ENCODE data around the gene API5.

DNA sequence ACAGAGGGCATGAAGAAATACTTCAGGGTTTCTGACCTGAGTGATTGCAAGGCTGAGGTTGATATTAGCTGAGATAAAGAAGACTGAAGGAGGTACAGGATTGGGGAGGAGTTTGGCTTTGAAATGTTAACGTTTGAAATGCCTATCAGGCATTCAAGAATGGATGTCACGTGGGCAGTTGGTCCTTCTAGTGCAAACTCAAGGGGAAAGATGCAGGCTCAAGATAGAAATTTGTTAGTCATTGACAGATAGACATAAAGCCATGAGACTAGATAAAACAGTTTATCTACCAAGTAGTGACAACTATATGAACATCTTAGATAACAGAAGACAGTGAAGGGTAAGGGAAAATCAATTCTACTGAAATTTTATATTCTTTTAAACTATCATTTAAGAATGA, 70.0 kb downstream of the API5 start:
- TF ChIP-seq, protein P1, sequence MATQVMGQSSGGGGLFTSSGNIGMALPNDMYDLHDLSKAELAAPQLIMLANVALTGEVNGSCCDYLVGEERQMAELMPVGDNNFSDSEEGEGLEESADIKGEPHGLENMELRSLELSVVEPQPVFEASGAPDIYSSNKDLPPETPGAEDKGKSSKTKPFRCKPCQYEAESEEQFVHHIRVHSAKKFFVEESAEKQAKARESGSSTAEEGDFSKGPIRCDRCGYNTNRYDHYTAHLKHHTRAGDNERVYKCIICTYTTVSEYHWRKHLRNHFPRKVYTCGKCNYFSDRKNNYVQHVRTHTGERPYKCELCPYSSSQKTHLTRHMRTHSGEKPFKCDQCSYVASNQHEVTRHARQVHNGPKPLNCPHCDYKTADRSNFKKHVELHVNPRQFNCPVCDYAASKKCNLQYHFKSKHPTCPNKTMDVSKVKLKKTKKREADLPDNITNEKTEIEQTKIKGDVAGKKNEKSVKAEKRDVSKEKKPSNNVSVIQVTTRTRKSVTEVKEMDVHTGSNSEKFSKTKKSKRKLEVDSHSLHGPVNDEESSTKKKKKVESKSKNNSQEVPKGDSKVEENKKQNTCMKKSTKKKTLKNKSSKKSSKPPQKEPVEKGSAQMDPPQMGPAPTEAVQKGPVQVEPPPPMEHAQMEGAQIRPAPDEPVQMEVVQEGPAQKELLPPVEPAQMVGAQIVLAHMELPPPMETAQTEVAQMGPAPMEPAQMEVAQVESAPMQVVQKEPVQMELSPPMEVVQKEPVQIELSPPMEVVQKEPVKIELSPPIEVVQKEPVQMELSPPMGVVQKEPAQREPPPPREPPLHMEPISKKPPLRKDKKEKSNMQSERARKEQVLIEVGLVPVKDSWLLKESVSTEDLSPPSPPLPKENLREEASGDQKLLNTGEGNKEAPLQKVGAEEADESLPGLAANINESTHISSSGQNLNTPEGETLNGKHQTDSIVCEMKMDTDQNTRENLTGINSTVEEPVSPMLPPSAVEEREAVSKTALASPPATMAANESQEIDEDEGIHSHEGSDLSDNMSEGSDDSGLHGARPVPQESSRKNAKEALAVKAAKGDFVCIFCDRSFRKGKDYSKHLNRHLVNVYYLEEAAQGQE (IDR thresholded peaks at IDR 0.05; ENCODE audit: insufficient read depth in 1 of 2, low read depth in 2 of 2, low read length in 2 of 2), result no peak
- TF ChIP-seq POLR2AphosphoS5 (IDR thresholded peaks at IDR 0.05; ENCODE audit: low read depth, low read length) (no peak), TAF1 (IDR thresholded peaks at IDR 0.05; ENCODE audit: borderline replicate concordance, insufficient read depth, low read length) (no peak), SIN3A (IDR thresholded peaks at IDR 0.05; ENCODE audit: borderline replicate concordance, insufficient read depth, low read length) (no peak)
